Measurements from ENCODE around the gene OSCP1. TPM values are rescaled to one million over a fixed set of nuclear protein-coding genes. Genes with fewer than 3 reads are reported as not detected.

OSCP1 gene
- total and polyA plus RNA-seq, 2 experiments from 2014 or later = 2.2 to 2.6 TPM

DNA sequence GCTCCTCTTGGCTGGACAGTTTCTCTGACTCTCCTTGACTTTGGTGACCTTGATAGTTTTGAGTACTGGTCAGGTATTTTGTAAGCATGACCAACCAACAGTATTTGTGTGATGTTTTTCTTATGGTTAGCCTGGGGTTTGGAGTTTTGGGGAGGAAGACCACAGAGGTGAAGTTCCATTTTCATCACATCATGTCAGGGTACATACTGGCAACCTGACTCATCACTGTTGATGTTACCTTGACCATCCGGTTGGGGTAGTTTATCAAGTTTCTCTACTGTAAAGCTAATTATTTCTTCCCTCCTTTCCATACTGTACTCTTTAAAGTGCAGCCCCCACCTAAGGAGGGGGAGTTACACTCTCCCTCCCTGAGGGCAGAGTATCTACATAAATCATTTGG is 13.4 kb downstream of the OSCP1 start:
- Histone ChIP-seq H3K79me2 (replicated peaks; ENCODE audit: insufficient read depth) (no peaks in the 10 kb centered on the region), H2AFZ (no peak overlapping the region), H3K27me3 (ENCODE audit: insufficient read depth) (no peaks in the 10 kb centered on the region), H3K4me1 (ENCODE audit: insufficient read depth) (peaks cover 14% of the 10 kb centered on the region), H3F3A (replicated peaks; ENCODE audit: low read depth) (no peaks in the 10 kb centered on the region), H3K36me3 (ENCODE audit: insufficient read depth) (no peaks in the 10 kb centered on the region), H3K4me3 (no peak overlapping the region), H4K20me1 (replicated peaks; ENCODE audit: insufficient read depth) (no peaks in the 10 kb centered on the region; the same call in 1 of the 2 replicates), H3K27ac (ENCODE audit: low read depth) (no peak overlapping the region), H3K4me2 (no peak overlapping the region), H3K9me2 (ENCODE audit: insufficient read depth) (no peaks in the 10 kb centered on the region)
- H3K27me3 Mint-ChIP-seq (ENCODE audit: insufficient read depth, low read depth, poor library complexity) = peaks cover 4% of the 10 kb centered on the region
- no peak overlapping the region for H3K4me3 Mint-ChIP-seq
- ATAC-seq = no peak
- H3K27ac Mint-ChIP-seq = no peak overlapping the region; the same call in 1 of the 2 replicates
- TF ChIP-seq ZNF331 (CRISPR knock-in tag; IDR thresholded peaks at IDR 0.05; ENCODE audit: low read depth) = no peak
- no peaks in the 10 kb centered on the region for H3K9me3 Mint-ChIP-seq
- DNase-seq (ENCODE audit: low spot score) = no peak
- H3K36me3 Mint-ChIP-seq (ENCODE audit: low read depth) = no peaks in the 10 kb centered on the region
- H3K4me1 Mint-ChIP-seq = peaks cover 13% of the 10 kb centered on the region; the same call in 2 of the 3 replicates

DNA sequence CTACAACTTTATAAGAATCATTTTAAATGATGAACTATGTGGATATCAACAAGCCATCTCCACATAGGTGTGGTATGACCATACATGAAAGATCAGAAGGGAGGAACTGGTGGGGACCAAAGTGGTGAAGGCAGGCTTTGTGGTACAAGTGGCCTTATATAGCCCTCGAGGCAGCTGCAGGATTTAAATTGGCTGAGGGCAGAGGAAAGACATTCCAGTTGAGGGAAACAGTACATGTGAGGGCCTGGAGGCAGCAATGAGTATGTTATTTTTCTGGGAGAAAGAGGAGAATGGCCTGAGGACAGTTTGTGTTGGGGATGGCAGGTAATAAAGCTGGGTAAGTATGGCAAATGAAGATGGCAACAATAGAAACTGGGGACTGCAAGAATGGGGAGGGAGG is 17.1 kb downstream of the OSCP1 start:
- Mint-ChIP-seq H3K27ac (no peak overlapping the region), H3K9me3 (no peaks in the 10 kb centered on the region), H3K4me1 (no peaks in the 10 kb centered on the region; the same call in 2 of the 3 replicates), H3K4me3 (no peak overlapping the region), H3K36me3 (ENCODE audit: low read depth) (no peaks in the 10 kb centered on the region), H3K27me3 (ENCODE audit: insufficient read depth, low read depth, poor library complexity) (peaks cover 4% of the 10 kb centered on the region)
- TF ChIP-seq CREB1 (CRISPR knock-in tag; IDR thresholded peaks at IDR 0.05; ENCODE audit: low read depth) = no peak
- TF ChIP-seq, protein P1, sequence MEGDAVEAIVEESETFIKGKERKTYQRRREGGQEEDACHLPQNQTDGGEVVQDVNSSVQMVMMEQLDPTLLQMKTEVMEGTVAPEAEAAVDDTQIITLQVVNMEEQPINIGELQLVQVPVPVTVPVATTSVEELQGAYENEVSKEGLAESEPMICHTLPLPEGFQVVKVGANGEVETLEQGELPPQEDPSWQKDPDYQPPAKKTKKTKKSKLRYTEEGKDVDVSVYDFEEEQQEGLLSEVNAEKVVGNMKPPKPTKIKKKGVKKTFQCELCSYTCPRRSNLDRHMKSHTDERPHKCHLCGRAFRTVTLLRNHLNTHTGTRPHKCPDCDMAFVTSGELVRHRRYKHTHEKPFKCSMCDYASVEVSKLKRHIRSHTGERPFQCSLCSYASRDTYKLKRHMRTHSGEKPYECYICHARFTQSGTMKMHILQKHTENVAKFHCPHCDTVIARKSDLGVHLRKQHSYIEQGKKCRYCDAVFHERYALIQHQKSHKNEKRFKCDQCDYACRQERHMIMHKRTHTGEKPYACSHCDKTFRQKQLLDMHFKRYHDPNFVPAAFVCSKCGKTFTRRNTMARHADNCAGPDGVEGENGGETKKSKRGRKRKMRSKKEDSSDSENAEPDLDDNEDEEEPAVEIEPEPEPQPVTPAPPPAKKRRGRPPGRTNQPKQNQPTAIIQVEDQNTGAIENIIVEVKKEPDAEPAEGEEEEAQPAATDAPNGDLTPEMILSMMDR (conservative IDR thresholded peaks at IDR 0.05; ENCODE audit: low read depth in 2 of 2) = no peak
- no peak for TF ChIP-seq POLR2AphosphoS5 (IDR thresholded peaks at IDR 0.05; ENCODE audit: low read depth)
- TF ChIP-seq EZH2phosphoT487 (IDR thresholded peaks at IDR 0.05; ENCODE audit: unreplicated experiment) = no peak
- TF ChIP-seq ZNF114 (CRISPR knock-in tag; IDR thresholded peaks at IDR 0.05) = no peak
- no peak for DNase-seq (ENCODE audit: low spot score)
- Histone ChIP-seq H3K79me2 (replicated peaks; ENCODE audit: insufficient read depth) (no peaks in the 10 kb centered on the region), H3F3A (replicated peaks; ENCODE audit: low read depth) (no peaks in the 10 kb centered on the region), H3K36me3 (ENCODE audit: insufficient read depth) (no peaks in the 10 kb centered on the region), H4K20me1 (replicated peaks; ENCODE audit: insufficient read depth) (no peaks in the 10 kb centered on the region; the same call in 1 of the 2 replicates), H3K27me3 (ENCODE audit: insufficient read depth) (no peaks in the 10 kb centered on the region), H3K27ac (ENCODE audit: low read depth) (no peak overlapping the region), H3K4me3 (no peak overlapping the region), H2AFZ (no peak overlapping the region), H3K4me2 (no peak overlapping the region), H3K4me1 (ENCODE audit: insufficient read depth) (no peaks in the 10 kb centered on the region), H3K9me2 (ENCODE audit: insufficient read depth) (no peaks in the 10 kb centered on the region)
- ATAC-seq = no peak

DNA sequence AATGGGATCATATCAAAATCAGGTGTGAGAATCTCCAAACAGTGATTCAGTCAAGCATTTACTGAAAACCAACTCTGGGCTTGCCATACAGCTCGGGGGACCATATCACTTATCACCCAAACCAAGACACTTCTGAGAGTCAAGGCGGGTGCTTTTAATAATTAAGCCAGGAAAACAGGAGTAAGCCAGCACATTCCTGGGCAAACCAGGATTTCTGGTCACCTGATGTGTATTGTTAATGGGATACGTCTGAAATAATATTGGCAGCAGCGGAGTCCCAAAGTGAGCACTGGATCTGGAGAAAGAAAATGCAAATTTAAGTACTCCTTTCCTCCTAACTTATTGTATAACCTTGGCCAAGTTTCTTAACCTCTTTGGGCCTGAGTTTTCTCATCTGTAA is 17.6 kb downstream of the OSCP1 start:
- ATAC-seq (no peak), DNase-seq (ENCODE audit: low spot score) (no peak)
- H3K4me1 Mint-ChIP-seq = no peaks in the 10 kb centered on the region; the same call in 2 of the 3 replicates
- no peak overlapping the region for H3K27ac Mint-ChIP-seq
- no peaks in the 10 kb centered on the region for H3K36me3 Mint-ChIP-seq (ENCODE audit: low read depth)
- Histone ChIP-seq H3K36me3 (ENCODE audit: insufficient read depth) (no peaks in the 10 kb centered on the region), H3K27me3 (ENCODE audit: insufficient read depth) (no peaks in the 10 kb centered on the region), H3K4me3 (no peak overlapping the region), H3K9me2 (ENCODE audit: insufficient read depth) (no peaks in the 10 kb centered on the region), H3F3A (replicated peaks; ENCODE audit: low read depth) (no peaks in the 10 kb centered on the region), H3K4me1 (ENCODE audit: insufficient read depth) (no peaks in the 10 kb centered on the region), H4K20me1 (replicated peaks; ENCODE audit: insufficient read depth) (no peaks in the 10 kb centered on the region; the same call in 1 of the 2 replicates), H3K79me2 (replicated peaks; ENCODE audit: insufficient read depth) (no peaks in the 10 kb centered on the region), H2AFZ (no peak overlapping the region), H3K4me2 (no peak overlapping the region), H3K27ac (ENCODE audit: low read depth) (no peak overlapping the region)
- no peaks in the 10 kb centered on the region for H3K9me3 Mint-ChIP-seq
- no peak overlapping the region for H3K4me3 Mint-ChIP-seq
- peaks cover 4% of the 10 kb centered on the region for H3K27me3 Mint-ChIP-seq (ENCODE audit: insufficient read depth, low read depth, poor library complexity)
- TF ChIP-seq, protein P2, sequence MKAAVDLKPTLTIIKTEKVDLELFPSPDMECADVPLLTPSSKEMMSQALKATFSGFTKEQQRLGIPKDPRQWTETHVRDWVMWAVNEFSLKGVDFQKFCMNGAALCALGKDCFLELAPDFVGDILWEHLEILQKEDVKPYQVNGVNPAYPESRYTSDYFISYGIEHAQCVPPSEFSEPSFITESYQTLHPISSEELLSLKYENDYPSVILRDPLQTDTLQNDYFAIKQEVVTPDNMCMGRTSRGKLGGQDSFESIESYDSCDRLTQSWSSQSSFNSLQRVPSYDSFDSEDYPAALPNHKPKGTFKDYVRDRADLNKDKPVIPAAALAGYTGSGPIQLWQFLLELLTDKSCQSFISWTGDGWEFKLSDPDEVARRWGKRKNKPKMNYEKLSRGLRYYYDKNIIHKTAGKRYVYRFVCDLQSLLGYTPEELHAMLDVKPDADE (IDR thresholded peaks at IDR 0.05) = no peak
- TF ChIP-seq ZNF331 (CRISPR knock-in tag; IDR thresholded peaks at IDR 0.05; ENCODE audit: low read depth) (no peak), EZH2 (IDR thresholded peaks at IDR 0.05; ENCODE audit: low read depth, unreplicated experiment) (no peak), STAT1 (IDR thresholded peaks at IDR 0.05; ENCODE audit: unreplicated experiment) (no peak), JUNB (IDR thresholded peaks at IDR 0.05; ENCODE audit: unreplicated experiment) (no peak), NANOG (IDR thresholded peaks at IDR 0.05; ENCODE audit: borderline replicate concordance) (no peak)
- TF ChIP-seq, protein P3, sequence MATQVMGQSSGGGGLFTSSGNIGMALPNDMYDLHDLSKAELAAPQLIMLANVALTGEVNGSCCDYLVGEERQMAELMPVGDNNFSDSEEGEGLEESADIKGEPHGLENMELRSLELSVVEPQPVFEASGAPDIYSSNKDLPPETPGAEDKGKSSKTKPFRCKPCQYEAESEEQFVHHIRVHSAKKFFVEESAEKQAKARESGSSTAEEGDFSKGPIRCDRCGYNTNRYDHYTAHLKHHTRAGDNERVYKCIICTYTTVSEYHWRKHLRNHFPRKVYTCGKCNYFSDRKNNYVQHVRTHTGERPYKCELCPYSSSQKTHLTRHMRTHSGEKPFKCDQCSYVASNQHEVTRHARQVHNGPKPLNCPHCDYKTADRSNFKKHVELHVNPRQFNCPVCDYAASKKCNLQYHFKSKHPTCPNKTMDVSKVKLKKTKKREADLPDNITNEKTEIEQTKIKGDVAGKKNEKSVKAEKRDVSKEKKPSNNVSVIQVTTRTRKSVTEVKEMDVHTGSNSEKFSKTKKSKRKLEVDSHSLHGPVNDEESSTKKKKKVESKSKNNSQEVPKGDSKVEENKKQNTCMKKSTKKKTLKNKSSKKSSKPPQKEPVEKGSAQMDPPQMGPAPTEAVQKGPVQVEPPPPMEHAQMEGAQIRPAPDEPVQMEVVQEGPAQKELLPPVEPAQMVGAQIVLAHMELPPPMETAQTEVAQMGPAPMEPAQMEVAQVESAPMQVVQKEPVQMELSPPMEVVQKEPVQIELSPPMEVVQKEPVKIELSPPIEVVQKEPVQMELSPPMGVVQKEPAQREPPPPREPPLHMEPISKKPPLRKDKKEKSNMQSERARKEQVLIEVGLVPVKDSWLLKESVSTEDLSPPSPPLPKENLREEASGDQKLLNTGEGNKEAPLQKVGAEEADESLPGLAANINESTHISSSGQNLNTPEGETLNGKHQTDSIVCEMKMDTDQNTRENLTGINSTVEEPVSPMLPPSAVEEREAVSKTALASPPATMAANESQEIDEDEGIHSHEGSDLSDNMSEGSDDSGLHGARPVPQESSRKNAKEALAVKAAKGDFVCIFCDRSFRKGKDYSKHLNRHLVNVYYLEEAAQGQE (IDR thresholded peaks at IDR 0.05; ENCODE audit: unreplicated experiment) = no peak
- TF ChIP-seq, protein P1 (conservative IDR thresholded peaks at IDR 0.05; ENCODE audit: low read depth in 2 of 2) = no peak
